Activated CD4-positive, alpha-beta T cell treated with anti-CD3 and anti-CD28 coated beads, Interleukin-2, Interleukin-4, amounts not matched to agents 100 ng/mL and 50 ng/mL, durations not matched to agents 16 hours and 8 hours (primary cell): Measurements from ENCODE around the gene DRC7.

Source experiments
- DNase-seq: peaks from one replicate; pipeline ENCODE4 v3.0.0-alpha.2; 2020; ENCODE audit warnings: low spot score

Gene DRC7

GRCh38 chr16:57750796-57751538, 56.4 kb downstream of the DRC7 start:
- no peak for DNase-seq

DNA sequence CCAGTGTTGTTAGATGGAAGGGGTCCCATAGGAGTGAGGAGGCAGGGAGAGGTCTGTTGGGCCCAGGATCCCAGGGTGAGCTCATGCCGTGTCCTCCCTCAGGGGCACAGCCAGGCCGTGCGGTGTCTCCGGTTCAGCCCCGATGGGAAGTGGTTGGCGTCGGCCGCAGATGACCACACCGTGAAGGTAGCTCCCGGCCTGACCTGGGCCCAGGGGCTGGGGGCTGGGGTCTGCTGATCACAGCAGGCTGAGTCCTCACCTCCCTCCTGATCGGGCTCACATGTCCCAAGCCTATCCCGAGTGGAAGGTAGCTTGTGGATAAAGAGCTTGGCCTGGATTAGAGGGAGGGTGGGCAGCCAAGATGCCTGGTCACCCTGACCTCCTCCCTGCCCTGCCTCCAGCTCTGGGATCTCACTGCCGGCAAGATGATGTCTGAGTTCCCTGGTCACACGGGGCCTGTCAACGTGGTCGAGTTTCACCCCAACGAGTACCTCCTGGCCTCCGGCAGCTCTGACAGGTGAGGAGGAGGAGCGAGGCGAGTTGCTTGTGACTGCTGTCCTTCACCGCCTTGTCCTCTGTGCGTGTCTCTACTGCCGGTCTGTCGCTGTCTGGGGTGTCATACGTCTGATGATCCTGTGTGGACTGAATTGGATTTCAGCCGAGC, 57.1 kb downstream of the DRC7 start:
- DNase-seq, result no peak

- DNase-seq, result no peak
Observed at GRCh38 chr16:57752203-57752580, 57.6 kb downstream of the DRC7 start.

DNA sequence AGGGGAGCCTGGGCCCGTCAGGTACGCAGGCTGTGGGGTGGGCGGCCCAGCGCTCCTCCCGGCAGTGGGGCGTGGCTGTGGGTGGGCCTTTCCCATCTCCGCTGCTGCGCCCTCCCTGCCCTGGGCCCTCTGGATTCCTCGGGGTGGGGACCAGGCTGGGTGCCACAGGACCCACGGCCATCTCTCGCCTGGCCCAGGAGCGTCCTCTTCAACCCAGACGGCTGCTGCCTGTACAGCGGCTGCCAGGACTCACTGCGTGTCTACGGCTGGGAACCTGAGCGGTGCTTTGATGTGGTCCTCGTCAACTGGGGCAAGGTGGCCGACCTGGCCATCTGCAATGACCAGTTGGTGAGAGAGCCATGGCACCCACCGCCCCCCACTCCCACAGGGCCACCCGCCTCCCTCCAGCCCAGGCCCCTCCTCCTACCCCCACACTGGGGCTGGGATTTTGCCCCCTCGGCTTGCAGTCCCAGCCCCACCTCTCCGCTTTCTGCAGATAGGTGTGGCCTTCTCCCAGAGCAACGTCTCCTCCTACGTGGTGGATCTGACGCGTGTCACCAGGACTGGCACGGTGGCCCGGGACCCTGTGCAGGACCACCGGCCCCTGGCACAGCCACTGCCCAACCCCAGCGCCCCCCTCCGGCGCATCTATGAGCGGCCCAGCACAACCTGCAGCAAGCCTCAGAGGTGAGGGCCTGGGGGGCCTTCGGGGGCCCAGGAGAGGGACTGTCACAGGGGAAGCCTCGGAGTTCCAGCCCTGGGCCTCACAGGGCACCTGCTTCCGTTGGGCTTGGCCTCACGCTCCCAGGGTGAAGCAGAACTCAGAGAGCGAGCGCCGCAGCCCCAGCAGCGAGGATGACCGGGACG, 58.2 kb downstream of the DRC7 start:
- DNase-seq, result no peak

DNA sequence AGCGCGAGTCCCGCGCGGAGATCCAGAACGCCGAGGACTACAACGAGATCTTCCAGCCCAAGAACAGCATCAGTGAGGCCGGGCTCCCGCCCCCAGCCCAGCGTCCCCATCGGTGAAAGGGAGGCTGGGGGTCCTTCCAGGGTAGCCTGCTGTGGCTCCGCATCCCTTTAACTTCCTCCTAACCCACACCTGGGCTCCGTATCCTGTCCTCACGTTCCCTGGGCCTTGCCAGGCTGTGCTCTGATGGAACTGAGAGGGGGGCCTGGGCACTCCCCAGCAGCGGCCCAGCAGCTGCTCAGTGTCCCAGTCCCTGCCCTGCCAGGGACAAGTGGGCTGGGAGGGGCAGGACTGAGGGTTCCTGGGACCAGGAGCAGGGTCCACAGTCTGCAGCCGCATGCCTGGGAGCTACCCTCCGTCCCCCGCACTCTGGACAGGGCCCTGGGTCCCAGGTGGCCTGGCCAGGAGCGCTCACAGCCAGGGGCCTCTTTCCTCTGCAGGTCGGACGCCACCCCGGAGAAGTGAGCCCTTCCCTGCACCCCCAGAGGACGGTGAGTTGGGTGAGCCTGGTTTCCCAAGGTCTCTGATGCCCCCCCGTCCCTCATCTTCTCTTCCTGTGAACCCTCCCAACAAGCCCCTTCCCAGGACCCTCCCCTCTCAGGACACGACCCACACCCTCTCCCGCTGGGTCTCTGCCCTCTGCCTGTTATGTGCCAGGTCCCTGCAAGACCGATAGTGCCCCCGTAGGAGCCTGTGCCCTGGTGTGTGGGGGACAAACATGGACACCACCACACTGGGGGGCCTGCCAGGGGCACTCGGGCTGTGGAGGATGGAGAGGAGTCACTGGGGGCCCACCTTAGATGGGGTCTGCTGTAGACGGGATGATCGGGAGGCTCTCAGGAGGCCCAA, 59.1 kb downstream of the DRC7 start:
- no peak for DNase-seq

- no peak for DNase-seq
Observed at GRCh38 chr16:57754354-57755060, 59.9 kb downstream of the DRC7 start.

DNA sequence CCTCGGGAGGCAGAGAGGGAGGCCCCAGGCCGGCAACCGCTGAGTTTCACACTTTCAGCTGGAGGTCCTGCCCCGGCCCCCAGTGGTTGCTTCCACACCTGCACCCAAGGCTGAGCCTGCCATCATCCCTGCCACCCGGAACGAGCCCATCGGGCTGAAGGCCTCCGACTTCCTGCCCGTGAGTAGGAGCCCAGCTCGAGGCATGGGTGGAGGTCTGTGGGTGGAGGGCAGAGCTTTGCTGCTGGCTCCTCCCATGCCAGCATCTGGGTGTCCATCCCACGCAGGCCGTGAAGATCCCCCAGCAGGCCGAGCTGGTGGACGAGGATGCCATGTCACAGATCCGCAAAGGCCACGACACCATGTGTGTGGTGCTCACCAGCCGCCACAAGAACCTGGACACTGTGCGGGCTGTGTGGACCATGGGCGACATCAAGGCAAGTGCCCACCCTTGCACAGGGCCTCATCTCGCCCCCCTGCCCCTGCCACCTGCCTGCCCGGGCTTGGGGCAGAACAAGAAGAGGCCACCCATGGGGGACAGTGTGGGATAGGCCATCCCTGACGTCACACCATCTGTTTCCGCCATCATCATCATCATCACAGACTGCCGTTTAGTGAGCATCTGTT, 60.6 kb downstream of the DRC7 start:
- DNase-seq, result no peak

DNA sequence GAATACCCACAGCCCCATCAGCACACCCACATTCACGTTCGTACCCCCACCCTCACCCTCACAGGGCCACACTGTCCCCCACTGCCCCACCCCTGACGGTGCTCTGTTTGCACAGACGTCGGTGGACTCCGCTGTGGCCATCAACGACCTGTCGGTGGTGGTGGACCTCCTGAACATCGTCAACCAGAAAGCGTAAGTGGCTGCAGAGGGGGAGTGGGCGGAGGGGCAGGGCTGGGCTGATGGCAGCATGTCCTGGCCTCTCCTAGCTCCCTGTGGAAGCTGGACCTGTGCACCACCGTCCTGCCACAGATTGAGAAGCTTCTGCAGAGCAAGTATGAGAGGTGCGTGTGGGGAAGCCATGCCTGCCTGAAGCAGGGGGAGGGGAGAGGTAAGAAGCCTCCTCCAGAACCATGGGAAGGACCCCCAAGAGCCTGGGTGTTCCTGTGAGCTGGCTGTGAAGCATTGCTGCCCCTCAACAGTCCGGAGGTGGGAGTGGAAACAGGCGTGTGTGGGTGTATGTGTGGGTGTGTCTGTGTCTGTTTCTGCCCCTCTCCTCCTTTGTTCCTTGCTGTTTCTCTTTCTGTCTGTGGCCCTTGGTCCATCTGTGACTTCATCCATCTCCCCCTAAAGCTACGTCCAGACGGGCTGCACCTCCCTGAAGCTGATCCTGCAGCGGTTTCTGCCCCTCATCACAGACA, 61.3 kb downstream of the DRC7 start:
- DNase-seq, result no peak

GRCh38 chr16:57756424-57757325, 62.1 kb downstream of the DRC7 start:
- no peak for DNase-seq

DNA sequence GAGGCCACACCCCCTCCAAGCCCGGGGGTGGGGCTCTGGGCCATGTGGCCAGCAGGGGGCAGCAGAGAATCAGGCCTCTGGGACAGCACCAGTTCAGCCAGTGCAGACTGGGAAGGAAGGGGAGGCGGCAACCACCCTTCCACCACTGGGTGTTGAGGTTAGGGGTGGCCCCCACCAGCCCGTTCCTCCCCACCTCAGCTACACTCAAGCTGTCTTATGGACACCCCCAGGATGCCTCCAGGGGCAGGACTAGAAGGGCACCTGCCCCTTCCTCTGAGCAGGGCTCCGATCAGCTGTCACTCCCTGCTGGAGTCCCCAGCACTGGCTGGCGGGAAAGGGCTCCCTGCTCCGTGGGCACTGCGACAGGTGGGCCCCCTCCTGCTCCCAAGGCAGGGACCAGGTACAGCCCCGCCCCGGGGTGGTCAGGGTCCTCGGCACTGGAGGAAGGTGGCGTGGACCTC, 62.8 kb downstream of the DRC7 start:
- DNase-seq, result peak; percentile 90

DNA sequence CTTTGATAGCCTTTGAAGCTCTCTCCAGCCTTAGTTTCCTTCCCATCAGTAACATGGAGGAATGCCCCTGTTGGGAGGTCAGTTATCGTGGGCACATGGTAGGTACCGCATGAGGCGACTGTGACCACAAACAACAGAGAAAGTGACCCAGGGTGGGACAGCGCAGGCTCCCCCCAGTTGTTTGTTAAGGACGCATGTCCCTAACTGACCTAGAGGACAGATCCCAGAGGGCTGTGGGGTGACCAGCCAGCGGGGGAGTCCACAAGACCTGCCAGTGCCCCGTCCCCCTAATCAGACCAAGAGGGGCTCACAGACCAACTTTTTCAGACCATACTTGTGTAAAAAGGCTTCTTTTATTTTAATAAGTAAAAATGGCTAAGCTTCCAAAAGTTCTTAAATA, 63.3 kb downstream of the DRC7 start:
- no peak for DNase-seq

GRCh38 chr16:57758331-57759117, 63.9 kb downstream of the DRC7 start:
- DNase-seq, result no peak

- DNase-seq, result no peak
Observed at GRCh38 chr16:57759131-57759530, 64.5 kb downstream of the DRC7 start.

GRCh38 chr16:57759541-57760356, 65.1 kb downstream of the DRC7 start:
- no peak for DNase-seq

DNA sequence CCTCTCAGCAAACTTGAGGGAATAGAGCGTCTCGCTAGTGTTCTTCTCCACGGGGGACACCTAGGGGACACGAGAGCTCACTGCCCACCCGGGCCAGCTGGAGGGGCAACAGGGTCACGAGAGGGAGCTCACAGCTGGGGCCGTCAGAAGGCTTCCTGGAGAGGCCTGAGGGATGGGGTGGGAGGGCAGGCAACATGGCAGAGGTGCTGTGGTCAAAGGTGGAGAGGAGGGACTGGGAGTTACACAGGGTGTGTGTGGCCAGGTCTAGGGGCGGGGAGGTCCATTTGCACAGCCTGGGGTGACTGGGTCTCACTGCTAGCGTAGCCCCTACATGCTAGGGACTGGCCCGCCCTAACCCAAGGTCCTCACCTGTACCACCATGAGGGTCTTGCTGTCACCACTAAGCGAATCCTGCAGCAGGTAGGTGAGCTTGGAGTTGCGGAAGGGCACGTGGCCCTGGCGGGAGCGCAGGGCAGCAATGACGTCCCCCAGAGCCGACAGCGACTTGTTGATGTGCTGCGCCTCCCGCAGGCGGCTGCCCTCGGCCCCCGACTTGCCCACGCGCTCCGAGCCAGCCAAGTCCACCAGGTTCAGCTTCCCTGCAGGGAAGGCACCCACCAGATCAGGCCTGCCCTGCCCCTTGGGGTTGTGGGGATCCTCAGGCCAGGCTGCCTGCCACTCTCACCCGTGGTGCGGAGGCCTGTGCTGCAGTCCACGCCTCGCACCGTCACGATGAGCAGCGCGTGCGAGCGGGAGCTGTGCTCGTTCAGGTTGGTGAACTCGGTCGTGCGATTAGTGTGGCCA, 66.0 kb downstream of the DRC7 start:
- DNase-seq, result no peak

DNA sequence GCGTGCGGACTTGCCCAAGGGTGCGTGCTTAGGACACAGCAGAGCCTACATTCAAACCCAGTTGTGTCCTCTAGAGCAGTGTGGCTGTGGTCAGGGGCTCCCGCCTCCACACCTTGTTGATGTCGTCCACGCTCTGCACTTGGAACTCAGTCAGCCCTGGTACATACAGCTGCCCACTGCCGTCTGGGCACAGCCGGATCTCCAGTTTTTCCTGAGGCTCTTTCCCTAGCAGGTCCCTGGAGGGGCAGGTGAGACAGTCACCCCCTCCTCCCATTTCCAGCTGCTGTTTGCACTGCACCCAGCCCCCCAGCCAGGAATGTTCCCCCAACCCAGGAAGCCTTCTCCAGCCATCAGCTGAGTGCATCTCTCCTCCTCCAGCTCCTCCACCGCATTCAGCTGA, 66.7 kb downstream of the DRC7 start:
- no peak for DNase-seq
